K562 (cell line): ENCODE measurements around the gene CSTB. TPM values are rescaled to one million over a fixed set of nuclear protein-coding genes. Genes with fewer than 3 reads are reported as not detected.
A peak's percentile ranks its signal among the peaks of the same experiment; 100 is the strongest.

Experiments
- ATAC-seq: fragments of 200-7000 bp; cut with Tn5 transposase; 3 replicates; pipeline ENCODE4 v1.9.1; 2020; ENCODE audit warnings: moderate library complexity
- BruUV-seq: library from RNA; stranded (reverse); fragments of 400-500 nt; replicated peaks from 2 replicates; lab custom pipeline; 2021; lab: Mats Ljungman, UMichigan
- CTCF ChIA-PET: fragments of 300-600 bp; formaldehyde crosslinking; extraction: SDS; loops from one replicate; lab custom pipeline; 2021; ENCODE audit warnings: low intra/inter-chr PET ratio; lab: Yijun Ruan, JAX
- POLR2A ChIA-PET: fragments of 300-600, 350-650 bp; sonication (Branson Sonifier 250); formaldehyde crosslinking; extraction: SDS; loops from one replicate; lab custom pipeline; 2021; ENCODE audit warnings: antibody characterized with exemption, inconsistent platforms; lab: Yijun Ruan, JAX
- DNase-seq, 4 experiments: peaks; one replicate each; pipeline versions ENCODE4 v3.0.0 to v3.0.0-alpha.2; 2011 to 2018; ENCODE audit warnings: low spot score in 3 of 4, mixed read lengths in 3 of 4; ENCODE audit errors: extremely low read depth in 1 of 4
- FAIRE-seq: peaks from 2 replicates; lab custom pipeline; 2011; peaks lifted over from hg19 to GRCh38; lab: Jason Lieb, UNC
- H2AFZ ChIP-seq: 2 replicates; pipeline ENCODE4 v1.6.0; 2011; ENCODE audit warnings: low read depth, low read length, control low read depth, inconsistent platforms
- H3K27ac ChIP-seq: fragments of 200-600 bp; 3 replicates; pipeline ENCODE4 v1.8.0; 2011; ENCODE audit warnings: low read depth, mild to moderate bottlenecking, control low read depth, inconsistent platforms, low read length, moderate library complexity, mixed read lengths; ENCODE audit errors: extremely low read depth
- H3K27me3 ChIP-seq, 2 experiments: fragments of 300-600 bp in 1 of 2; 2 replicates in 1 of 2; 3 replicates in 1 of 2; pipeline versions ENCODE4 v1.6.0 to v1.8.0; 2011; ENCODE audit warnings: inconsistent platforms in 2 of 2, low read length in 2 of 2, mild to moderate bottlenecking in 1 of 2, mixed read lengths in 1 of 2, moderate library complexity in 1 of 2; ENCODE audit not compliant: control insufficient read depth in 2 of 2, insufficient read depth in 2 of 2
- H3K36me3 ChIP-seq: fragments of 300-600 bp; 3 replicates; pipeline ENCODE4 v1.8.0; 2011; ENCODE audit warnings: mild to moderate bottlenecking, low read length, inconsistent platforms; ENCODE audit not compliant: control insufficient read depth, insufficient read depth
- H3K4me1 ChIP-seq, 2 experiments: fragments of 200-600 bp in 1 of 2; replicated peaks in 1 of 2; 2 replicates in 1 of 2; 3 replicates in 1 of 2; pipeline versions ENCODE4 v1.5.1 to v1.8.0; 2011; ENCODE audit warnings: inconsistent platforms in 2 of 2, low read length in 2 of 2, mild to moderate bottlenecking in 1 of 2, mixed read lengths in 1 of 2, moderate library complexity in 1 of 2; ENCODE audit not compliant: control insufficient read depth in 2 of 2, insufficient read depth in 2 of 2
- H3K4me2 ChIP-seq: 2 replicates; pipeline ENCODE4 v1.6.1; 2011; ENCODE audit warnings: low read length, control low read depth, inconsistent platforms, mixed read lengths; ENCODE audit not compliant: insufficient read depth
- H3K4me3 ChIP-seq: fragments of 200-600 bp; sonication (generic), shearing (Covaris generic); 2 replicates; pipeline ENCODE4 v1.5.1; 2016; ENCODE audit warnings: control low read depth, inconsistent platforms
- H3K79me2 ChIP-seq: fragments of 200-600 bp; 3 replicates; pipeline ENCODE4 v1.8.0; 2011; ENCODE audit warnings: low read length, inconsistent platforms; ENCODE audit not compliant: control insufficient read depth, insufficient read depth
- H3K9ac ChIP-seq, 2 experiments: 2 replicates each; pipeline versions ENCODE4 v1.6.0 to v1.6.1; 2011; ENCODE audit warnings: low read depth in 2 of 2, low read length in 2 of 2, control low read depth in 1 of 2, inconsistent platforms in 1 of 2, mild to moderate bottlenecking in 1 of 2, mixed read lengths in 1 of 2; ENCODE audit not compliant: insufficient read depth in 1 of 2
- H3K9me1 ChIP-seq: one replicate; pipeline ENCODE4 v1.6.0; 2011; ENCODE audit warnings: inconsistent platforms, mild to moderate bottlenecking, low read length, moderate library complexity; ENCODE audit not compliant: control insufficient read depth, insufficient read depth
- H3K9me3 ChIP-seq: replicated peaks from 2 replicates; pipeline ENCODE4 v1.5.1; 2011; ENCODE audit warnings: low read depth, low read length, inconsistent platforms; ENCODE audit not compliant: control insufficient read depth, insufficient read depth
- H4K20me1 ChIP-seq: replicated peaks from 2 replicates; pipeline ENCODE4 v1.6.1; 2011; ENCODE audit warnings: low read length, inconsistent platforms, mixed read lengths; ENCODE audit not compliant: control insufficient read depth, insufficient read depth
- BRF1 ChIP-seq: IDR thresholded peaks from 3 replicates; pipeline ENCODE4 v1.6.1; 2011; ENCODE audit warnings: borderline replicate concordance, mild to moderate bottlenecking; ENCODE audit not compliant: insufficient read length; ENCODE audit errors: extremely low read depth
- CCNT2 ChIP-seq: IDR thresholded peaks from 2 replicates; pipeline ENCODE4 v1.6.1; 2011; ENCODE audit warnings: borderline replicate concordance, low read depth, mild to moderate bottlenecking, moderate library complexity, mixed read lengths, low read length; ENCODE audit not compliant: insufficient read length; ENCODE audit errors: extremely low read depth
- COPS2 ChIP-seq: fragments of 450-650 bp; conservative IDR thresholded peaks from 2 replicates; pipeline ENCODE4 v1.6.1; 2016; ENCODE audit warnings: mild to moderate bottlenecking, moderate library complexity
- ZNF124 ChIP-seq: sonication (generic); formaldehyde crosslinking; IDR thresholded peaks from 2 replicates; pipeline ENCODE4 v1.8.1; 2022; ENCODE audit warnings: missing genetic modification reagents
- ZNF511 ChIP-seq: sonication (generic); formaldehyde crosslinking; IDR thresholded peaks from 2 replicates; pipeline ENCODE4 v1.8.0; 2022; ENCODE audit warnings: mild to moderate bottlenecking, missing genetic modification reagents
- WGBS: fragments of 100-300 bp; shearing (Covaris generic); methylation state at CpG from one replicate; pipeline ENCODE4 v1.1.6; 2016; ENCODE audit warnings: low coverage, mixed read lengths; ENCODE audit not compliant: insufficient coverage; ENCODE audit errors: missing lambda C conversion rate; 5-methylcytosine and 5-hydroxymethylcytosine counted together
- in situ Hi-C: fragments of 300-500 bp; cut with MboI; formaldehyde crosslinking; loops from 4 replicates; pipeline ENCODE4 v1.15.0; 2018; ENCODE audit warnings: inconsistent platforms, mixed read lengths
- intact Hi-C: fragments of 100-400 bp; cut with micrococcal nuclease; formaldehyde crosslinking; loops from 2 replicates; pipeline ENCODE4 v1.14.2; 2022
- polyA plus RNA-seq, 8 experiments: library from polyadenylated mRNA; depleted of rRNA in 4 of 8; stranded (reverse) in 5 of 8; unstranded in 3 of 8; fragments of >200 nt; fragmentation: Nextera tagmentation in 2 of 8; fragmentation: Illumina TruSeq in 1 of 8; extraction: Ambion mirVana in 2 of 8; extraction: Trizol in 1 of 8; gene quantifications; 2 replicates each; pipeline versions ENCODE4 v1.2.1 to v1.2.3, GENCODE V29; 2011 to 2014; ENCODE audit warnings: inconsistent platforms in 1 of 8, missing spikeins in 1 of 8
- total RNA-seq, 7 experiments: library from RNA; depleted of rRNA in 6 of 7; stranded (reverse); fragments of >200 nt in 6 of 7; fragmentation: Illumina TruSeq in 2 of 7; extraction: Trizol in 2 of 7; gene quantifications; 2 replicates each; pipeline versions ENCODE4 v1.2.1 to v1.2.3, GENCODE V29; 2011 to 2021; ENCODE audit warnings: low replicate concordance in 1 of 7
- TF ChIP-seq, protein P1 (sequence below): fragments of 200-600 bp; sonication (generic); IDR thresholded peaks from one replicate; pipeline ENCODE4 v1.6.1; 2012; ENCODE audit warnings: mild to moderate bottlenecking, low read depth, low read length, inconsistent platforms

CSTB gene
- total and polyA plus RNA-seq, 9 of the 15 experiments (the other 6 are each of a cell fraction or from before 2014, with no cell fraction given): 12.4 to 65.0 (median 31.7) TPM

DNA sequence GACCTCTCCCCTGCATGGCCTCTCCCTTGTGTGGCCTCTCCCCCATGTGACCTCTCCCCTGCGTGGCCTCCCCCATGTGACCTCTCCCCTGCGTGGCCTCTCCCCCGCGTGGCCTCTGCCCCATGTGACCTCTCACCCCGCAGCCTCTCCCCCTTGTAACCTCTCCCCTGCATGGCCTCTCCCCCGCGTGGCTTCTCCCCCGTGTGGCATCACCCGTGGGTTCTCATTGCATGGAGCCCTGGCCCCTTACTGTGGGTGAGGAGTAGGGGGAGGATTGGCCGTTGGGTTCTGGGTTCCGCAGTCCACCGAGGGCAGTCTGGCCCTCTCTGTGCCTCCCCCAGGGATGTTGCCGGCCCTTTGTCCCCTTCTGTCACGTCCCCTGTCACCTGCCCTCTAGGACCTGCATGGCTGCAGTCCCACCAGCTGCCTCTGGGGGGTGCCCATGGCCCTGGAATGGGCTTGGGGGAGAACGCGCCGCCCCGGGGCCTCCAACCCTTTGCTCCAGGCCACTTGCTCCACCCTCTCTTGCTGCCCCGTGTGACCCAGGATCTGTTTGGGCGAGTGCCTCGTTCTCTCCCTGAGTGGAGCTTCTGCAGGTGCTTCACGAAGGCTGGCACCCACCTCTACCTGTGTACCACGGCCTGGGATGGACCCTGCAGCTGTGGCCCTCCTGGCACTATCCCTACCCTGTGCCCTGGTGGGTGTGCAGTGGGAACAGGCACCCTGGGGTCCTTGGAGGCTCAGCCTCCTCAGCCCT, 34.6 kb upstream of the CSTB start:
- BruUV-seq: no TSS peak
- Histone ChIP-seq H3K4me3 (no peak overlapping the region), H4K20me1 (0 out of 2 replicates have a peak, but pooled peaks cover 5% of the 10 kb centered on the region), H3K9me1 (peaks cover 4% of the 10 kb centered on the region), H3K36me3 (peaks cover 15% of the 10 kb centered on the region; the same call in 2 of the 3 replicates), H3K27ac (peak overlapping the region; percentile 13; the same call in 1 of the 3 replicates), H3K9ac (peak overlapping the region; percentile 23 to 88; a peak in 3 of 4 replicates), H2AFZ (peak overlapping the region; percentile 43; the same call in 1 of the 2 replicates), H3K27me3 (no peaks in the 10 kb centered on the region), H3K9me3 (no peaks in the 10 kb centered on the region), H3K4me2 (peak overlapping the region; percentile 38; the same call in 1 of the 2 replicates), H3K79me2 (no peaks in the 10 kb centered on the region), H3K4me1 (peaks cover 15 to 89% of the 10 kb centered on the region in 2 experiments)
- POLR2A ChIA-PET: interaction anchor here (0.6 to 1.9 kb wide), 15 partner anchors 8 to 488 kb away, joined by 3 to 7 read pairs (median 4); no protein-coding TSS in a partner anchor
- DNase-seq: peak; percentile 92 to 96 (median 94)
- CTCF ChIA-PET: interaction anchor here (0.6 to 2.1 kb wide), 3 partner anchors 128 to 456 kb away, joined by 4 to 35 read pairs (median 5); partner anchors contain the start of gene TRAPPC10
- FAIRE-seq: peak; percentile 86
- in situ Hi-C loops: loop anchor here (5.0 kb wide), 1 partner anchor 132 kb away; no protein-coding TSS in a partner anchor
- ATAC-seq: peak; percentile 92
- 11% methylated on average over 21 of the region's 23 CpGs for WGBS
- intact Hi-C loops: loop anchor here (1.0 to 5.0 kb wide), 4 partner anchors 44 to 165 kb away; no protein-coding TSS in a partner anchor
- no peak for TF ChIP-seq COPS2
- TF ChIP-seq ZNF124 (CRISPR knock-in tag): no peak; the same call in 1 of the 2 replicates
- TF ChIP-seq, protein P1, sequence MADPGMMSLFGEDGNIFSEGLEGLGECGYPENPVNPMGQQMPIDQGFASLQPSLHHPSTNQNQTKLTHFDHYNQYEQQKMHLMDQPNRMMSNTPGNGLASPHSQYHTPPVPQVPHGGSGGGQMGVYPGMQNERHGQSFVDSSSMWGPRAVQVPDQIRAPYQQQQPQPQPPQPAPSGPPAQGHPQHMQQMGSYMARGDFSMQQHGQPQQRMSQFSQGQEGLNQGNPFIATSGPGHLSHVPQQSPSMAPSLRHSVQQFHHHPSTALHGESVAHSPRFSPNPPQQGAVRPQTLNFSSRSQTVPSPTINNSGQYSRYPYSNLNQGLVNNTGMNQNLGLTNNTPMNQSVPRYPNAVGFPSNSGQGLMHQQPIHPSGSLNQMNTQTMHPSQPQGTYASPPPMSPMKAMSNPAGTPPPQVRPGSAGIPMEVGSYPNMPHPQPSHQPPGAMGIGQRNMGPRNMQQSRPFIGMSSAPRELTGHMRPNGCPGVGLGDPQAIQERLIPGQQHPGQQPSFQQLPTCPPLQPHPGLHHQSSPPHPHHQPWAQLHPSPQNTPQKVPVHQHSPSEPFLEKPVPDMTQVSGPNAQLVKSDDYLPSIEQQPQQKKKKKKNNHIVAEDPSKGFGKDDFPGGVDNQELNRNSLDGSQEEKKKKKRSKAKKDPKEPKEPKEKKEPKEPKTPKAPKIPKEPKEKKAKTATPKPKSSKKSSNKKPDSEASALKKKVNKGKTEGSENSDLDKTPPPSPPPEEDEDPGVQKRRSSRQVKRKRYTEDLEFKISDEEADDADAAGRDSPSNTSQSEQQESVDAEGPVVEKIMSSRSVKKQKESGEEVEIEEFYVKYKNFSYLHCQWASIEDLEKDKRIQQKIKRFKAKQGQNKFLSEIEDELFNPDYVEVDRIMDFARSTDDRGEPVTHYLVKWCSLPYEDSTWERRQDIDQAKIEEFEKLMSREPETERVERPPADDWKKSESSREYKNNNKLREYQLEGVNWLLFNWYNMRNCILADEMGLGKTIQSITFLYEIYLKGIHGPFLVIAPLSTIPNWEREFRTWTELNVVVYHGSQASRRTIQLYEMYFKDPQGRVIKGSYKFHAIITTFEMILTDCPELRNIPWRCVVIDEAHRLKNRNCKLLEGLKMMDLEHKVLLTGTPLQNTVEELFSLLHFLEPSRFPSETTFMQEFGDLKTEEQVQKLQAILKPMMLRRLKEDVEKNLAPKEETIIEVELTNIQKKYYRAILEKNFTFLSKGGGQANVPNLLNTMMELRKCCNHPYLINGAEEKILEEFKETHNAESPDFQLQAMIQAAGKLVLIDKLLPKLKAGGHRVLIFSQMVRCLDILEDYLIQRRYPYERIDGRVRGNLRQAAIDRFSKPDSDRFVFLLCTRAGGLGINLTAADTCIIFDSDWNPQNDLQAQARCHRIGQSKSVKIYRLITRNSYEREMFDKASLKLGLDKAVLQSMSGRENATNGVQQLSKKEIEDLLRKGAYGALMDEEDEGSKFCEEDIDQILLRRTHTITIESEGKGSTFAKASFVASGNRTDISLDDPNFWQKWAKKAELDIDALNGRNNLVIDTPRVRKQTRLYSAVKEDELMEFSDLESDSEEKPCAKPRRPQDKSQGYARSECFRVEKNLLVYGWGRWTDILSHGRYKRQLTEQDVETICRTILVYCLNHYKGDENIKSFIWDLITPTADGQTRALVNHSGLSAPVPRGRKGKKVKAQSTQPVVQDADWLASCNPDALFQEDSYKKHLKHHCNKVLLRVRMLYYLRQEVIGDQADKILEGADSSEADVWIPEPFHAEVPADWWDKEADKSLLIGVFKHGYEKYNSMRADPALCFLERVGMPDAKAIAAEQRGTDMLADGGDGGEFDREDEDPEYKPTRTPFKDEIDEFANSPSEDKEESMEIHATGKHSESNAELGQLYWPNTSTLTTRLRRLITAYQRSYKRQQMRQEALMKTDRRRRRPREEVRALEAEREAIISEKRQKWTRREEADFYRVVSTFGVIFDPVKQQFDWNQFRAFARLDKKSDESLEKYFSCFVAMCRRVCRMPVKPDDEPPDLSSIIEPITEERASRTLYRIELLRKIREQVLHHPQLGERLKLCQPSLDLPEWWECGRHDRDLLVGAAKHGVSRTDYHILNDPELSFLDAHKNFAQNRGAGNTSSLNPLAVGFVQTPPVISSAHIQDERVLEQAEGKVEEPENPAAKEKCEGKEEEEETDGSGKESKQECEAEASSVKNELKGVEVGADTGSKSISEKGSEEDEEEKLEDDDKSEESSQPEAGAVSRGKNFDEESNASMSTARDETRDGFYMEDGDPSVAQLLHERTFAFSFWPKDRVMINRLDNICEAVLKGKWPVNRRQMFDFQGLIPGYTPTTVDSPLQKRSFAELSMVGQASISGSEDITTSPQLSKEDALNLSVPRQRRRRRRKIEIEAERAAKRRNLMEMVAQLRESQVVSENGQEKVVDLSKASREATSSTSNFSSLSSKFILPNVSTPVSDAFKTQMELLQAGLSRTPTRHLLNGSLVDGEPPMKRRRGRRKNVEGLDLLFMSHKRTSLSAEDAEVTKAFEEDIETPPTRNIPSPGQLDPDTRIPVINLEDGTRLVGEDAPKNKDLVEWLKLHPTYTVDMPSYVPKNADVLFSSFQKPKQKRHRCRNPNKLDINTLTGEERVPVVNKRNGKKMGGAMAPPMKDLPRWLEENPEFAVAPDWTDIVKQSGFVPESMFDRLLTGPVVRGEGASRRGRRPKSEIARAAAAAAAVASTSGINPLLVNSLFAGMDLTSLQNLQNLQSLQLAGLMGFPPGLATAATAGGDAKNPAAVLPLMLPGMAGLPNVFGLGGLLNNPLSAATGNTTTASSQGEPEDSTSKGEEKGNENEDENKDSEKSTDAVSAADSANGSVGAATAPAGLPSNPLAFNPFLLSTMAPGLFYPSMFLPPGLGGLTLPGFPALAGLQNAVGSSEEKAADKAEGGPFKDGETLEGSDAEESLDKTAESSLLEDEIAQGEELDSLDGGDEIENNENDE: no peak
- no peak for TF ChIP-seq CCNT2
- no peak for TF ChIP-seq BRF1
- 0 out of 2 replicates have a peak, but pooled peaks have one; percentile 30 for TF ChIP-seq ZNF511 (CRISPR knock-in tag)
